DOHH2 (cell line): ENCODE results near the gene GDPD4.

Experiments used
- H3F3A ChIP-seq: fragments of 200-600 bp; sonication (generic), shearing (Covaris generic); 2 replicates; pipeline ENCODE4 v1.6.0; 2016; ENCODE audit warnings: antibody characterized with exemption, mild to moderate bottlenecking; ENCODE audit not compliant: control insufficient read depth, insufficient read depth
- H3K27ac ChIP-seq: fragments of 200-600 bp; sonication (generic); 2 replicates; pipeline ENCODE4 v1.5.1; 2014; ENCODE audit warnings: low read depth, mild to moderate bottlenecking, low read length, moderate library complexity
- H3K27me3 ChIP-seq: fragments of 200-600 bp; sonication (generic); 2 replicates; pipeline ENCODE4 v1.6.1; 2014; ENCODE audit warnings: mild to moderate bottlenecking, low read length, mixed read lengths; ENCODE audit not compliant: control insufficient read depth
- H3K36me3 ChIP-seq: fragments of 200-600 bp; sonication (generic); 2 replicates; pipeline ENCODE4 v1.6.1; 2014; ENCODE audit warnings: mild to moderate bottlenecking, low read length, moderate library complexity, mixed read lengths; ENCODE audit not compliant: control insufficient read depth
- H3K4me1 ChIP-seq: fragments of 200-600 bp; sonication (generic); 2 replicates; pipeline ENCODE4 v1.6.1; 2014; ENCODE audit warnings: mild to moderate bottlenecking, low read length, mixed read lengths; ENCODE audit not compliant: control insufficient read depth
- H3K4me2 ChIP-seq: fragments of 200-600 bp; sonication (generic); 2 replicates; pipeline ENCODE4 v1.6.0; 2014; ENCODE audit warnings: mild to moderate bottlenecking, low read length, moderate library complexity
- H3K4me3 ChIP-seq: fragments of 200-600 bp; sonication (generic); 2 replicates; pipeline ENCODE4 v1.5.1; 2014; ENCODE audit warnings: mild to moderate bottlenecking, low read length, mixed read lengths
- H3K79me2 ChIP-seq: fragments of 200-600 bp; sonication (generic); 2 replicates; pipeline ENCODE4 v1.6.1; 2014; ENCODE audit warnings: mild to moderate bottlenecking, low read length, mixed read lengths; ENCODE audit not compliant: control insufficient read depth
- H3K9me2 ChIP-seq: fragments of 200-600 bp; sonication (generic); replicated peaks from 2 replicates; pipeline ENCODE4 v1.6.1; 2014; ENCODE audit warnings: mild to moderate bottlenecking, low read length, mixed read lengths; ENCODE audit not compliant: control insufficient read depth
- H3K9me3 ChIP-seq: fragments of 200-600 bp; sonication (generic); 2 replicates; pipeline ENCODE4 v1.6.1; 2014; ENCODE audit warnings: antibody characterized with exemption, low read length, mixed read lengths; ENCODE audit not compliant: control insufficient read depth, insufficient read depth
- H4K20me1 ChIP-seq: fragments of 200-600 bp; sonication (generic); 2 replicates; pipeline ENCODE4 v1.6.0; 2014; ENCODE audit warnings: low read depth, mild to moderate bottlenecking, antibody characterized with exemption, low read length, moderate library complexity; ENCODE audit not compliant: control insufficient read depth, insufficient read depth
- EZH2phosphoT487 ChIP-seq: fragments of 200-600 bp; sonication (generic); IDR thresholded peaks from 2 replicates; pipeline ENCODE4 v1.6.1; 2017; ENCODE audit warnings: borderline replicate concordance, mild to moderate bottlenecking, antibody characterized with exemption, low read length, moderate library complexity, mixed read lengths
- TF ChIP-seq, protein P1 (sequence below): fragments of 200-600 bp; sonication (generic); IDR thresholded peaks from one replicate; pipeline ENCODE4 v1.5.1; 2014; ENCODE audit warnings: antibody characterized with exemption, mild to moderate bottlenecking, low read depth, low read length; ENCODE audit not compliant: poor library complexity, severe bottlenecking

Gene GDPD4

GRCh38 chr11:77208535-77208934 lies 93.0 kb downstream of the GDPD4 start:
- Histone ChIP-seq H3K36me3 (no peaks in the 10 kb centered on the region), H3K4me1 (no peaks in the 10 kb centered on the region), H3K9me2 (no peaks in the 10 kb centered on the region), H3K4me3 (no peak overlapping the region), H3K79me2 (no peaks in the 10 kb centered on the region), H3K27ac (no peak overlapping the region), H3F3A (no peaks in the 10 kb centered on the region), H3K27me3 (no peaks in the 10 kb centered on the region), H3K9me3 (no peaks in the 10 kb centered on the region), H3K4me2 (no peak overlapping the region), H4K20me1 (no peaks in the 10 kb centered on the region)
- TF ChIP-seq, protein P1, sequence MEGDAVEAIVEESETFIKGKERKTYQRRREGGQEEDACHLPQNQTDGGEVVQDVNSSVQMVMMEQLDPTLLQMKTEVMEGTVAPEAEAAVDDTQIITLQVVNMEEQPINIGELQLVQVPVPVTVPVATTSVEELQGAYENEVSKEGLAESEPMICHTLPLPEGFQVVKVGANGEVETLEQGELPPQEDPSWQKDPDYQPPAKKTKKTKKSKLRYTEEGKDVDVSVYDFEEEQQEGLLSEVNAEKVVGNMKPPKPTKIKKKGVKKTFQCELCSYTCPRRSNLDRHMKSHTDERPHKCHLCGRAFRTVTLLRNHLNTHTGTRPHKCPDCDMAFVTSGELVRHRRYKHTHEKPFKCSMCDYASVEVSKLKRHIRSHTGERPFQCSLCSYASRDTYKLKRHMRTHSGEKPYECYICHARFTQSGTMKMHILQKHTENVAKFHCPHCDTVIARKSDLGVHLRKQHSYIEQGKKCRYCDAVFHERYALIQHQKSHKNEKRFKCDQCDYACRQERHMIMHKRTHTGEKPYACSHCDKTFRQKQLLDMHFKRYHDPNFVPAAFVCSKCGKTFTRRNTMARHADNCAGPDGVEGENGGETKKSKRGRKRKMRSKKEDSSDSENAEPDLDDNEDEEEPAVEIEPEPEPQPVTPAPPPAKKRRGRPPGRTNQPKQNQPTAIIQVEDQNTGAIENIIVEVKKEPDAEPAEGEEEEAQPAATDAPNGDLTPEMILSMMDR = no peak
- no peak for TF ChIP-seq EZH2phosphoT487

DNA sequence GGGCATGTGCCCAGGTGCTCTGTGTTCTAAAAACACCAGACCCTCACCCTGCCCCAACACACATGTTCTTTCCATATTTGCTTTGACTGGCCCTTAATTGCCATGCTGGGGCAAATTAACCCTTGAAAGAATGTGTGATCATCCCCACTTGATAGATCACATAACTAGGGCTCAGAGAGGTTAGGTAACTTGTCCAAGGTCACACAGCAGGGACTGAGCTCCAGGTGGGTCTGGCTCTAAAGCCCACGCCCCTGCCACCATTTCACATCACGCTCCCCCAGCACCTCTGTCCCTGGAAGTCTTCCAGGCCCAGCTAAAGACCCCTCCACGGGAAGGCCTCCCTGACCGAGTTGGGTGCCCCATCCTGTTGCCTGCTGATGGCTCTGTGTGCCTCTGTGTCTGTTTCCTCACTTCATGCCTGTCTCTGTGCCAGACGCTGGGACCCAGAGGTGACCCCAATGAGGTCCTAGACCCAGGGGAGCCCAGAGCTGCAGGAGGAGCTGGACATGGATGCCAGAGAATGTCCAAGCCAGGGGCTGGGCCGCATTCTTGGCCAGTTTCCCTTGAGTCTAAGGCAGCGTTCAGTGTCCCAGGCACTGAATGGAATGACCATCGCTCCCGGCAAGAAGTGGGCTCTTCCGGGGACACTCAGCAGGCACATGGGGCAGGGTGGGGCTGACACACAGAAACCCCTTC lies 93.7 kb downstream of the GDPD4 start:
- Histone ChIP-seq H3K4me2 (no peak overlapping the region), H3K9me3 (no peaks in the 10 kb centered on the region), H3K4me3 (no peak overlapping the region), H3K9me2 (no peaks in the 10 kb centered on the region), H3K36me3 (no peaks in the 10 kb centered on the region), H3K27me3 (no peaks in the 10 kb centered on the region), H3K79me2 (no peaks in the 10 kb centered on the region), H3K27ac (no peak overlapping the region), H3F3A (no peaks in the 10 kb centered on the region), H4K20me1 (no peaks in the 10 kb centered on the region), H3K4me1 (no peaks in the 10 kb centered on the region)
- no peak for TF ChIP-seq EZH2phosphoT487
- TF ChIP-seq, protein P1 = no peak

GRCh38 chr11:77207019-77207485 lies 94.4 kb downstream of the GDPD4 start:
- Histone ChIP-seq H3K4me1 (no peaks in the 10 kb centered on the region), H3F3A (no peaks in the 10 kb centered on the region), H3K9me2 (no peaks in the 10 kb centered on the region), H3K4me3 (no peak overlapping the region), H3K27me3 (no peaks in the 10 kb centered on the region), H3K9me3 (no peaks in the 10 kb centered on the region), H3K27ac (no peak overlapping the region), H3K79me2 (no peaks in the 10 kb centered on the region), H3K4me2 (no peak overlapping the region), H4K20me1 (no peaks in the 10 kb centered on the region), H3K36me3 (no peaks in the 10 kb centered on the region)
- TF ChIP-seq, protein P1 = no peak
